Neural progenitor cell (in vitro differentiated cells): Measurements from ENCODE around the gene ARHGDIA. TPM values are rescaled to one million over a fixed set of nuclear protein-coding genes. Genes with fewer than 3 reads are reported as not detected.

Experiments
- DNase-seq: peaks from one replicate; pipeline ENCODE4 v3.0.0-alpha.2; 2016; ENCODE audit warnings: low spot score
- H2AFZ ChIP-seq: fragments of 200-600 bp; sonication (generic); replicated peaks from 2 replicates; pipeline ENCODE4 v1.6.1; 2016; ENCODE audit warnings: antibody characterized with exemption
- H3F3A ChIP-seq: fragments of 200-600 bp; sonication (generic); 2 replicates; pipeline ENCODE4 v1.6.1; 2016; ENCODE audit warnings: antibody characterized with exemption, low read depth
- H3K27ac ChIP-seq: fragments of 200-600 bp; sonication (generic); 2 replicates; pipeline ENCODE4 v1.5.1; 2016; ENCODE audit warnings: mild to moderate bottlenecking
- H3K27me3 ChIP-seq: fragments of 200-600 bp; sonication (generic); 2 replicates; pipeline ENCODE4 v1.6.1; 2016; ENCODE audit warnings: mild to moderate bottlenecking, moderate library complexity
- H3K36me3 ChIP-seq: fragments of 200-600 bp; sonication (generic); 2 replicates; pipeline ENCODE4 v1.5.1; 2016
- H3K4me1 ChIP-seq: fragments of 200-600 bp; sonication (generic); 2 replicates; pipeline ENCODE4 v1.6.1; 2016; ENCODE audit warnings: mixed run types
- H3K4me2 ChIP-seq: fragments of 200-600 bp; sonication (generic); 2 replicates; pipeline ENCODE4 v1.6.1; 2016
- H3K4me3 ChIP-seq: fragments of 200-600 bp; sonication (generic); 2 replicates; pipeline ENCODE4 v1.5.1; 2016
- H3K79me2 ChIP-seq: fragments of 200-600 bp; sonication (generic); 2 replicates; pipeline ENCODE4 v1.6.1; 2016; ENCODE audit warnings: low read depth
- H3K9ac ChIP-seq: fragments of 200-600 bp; sonication (generic); 2 replicates; pipeline ENCODE4 v1.6.1; 2016
- H3K9me3 ChIP-seq: fragments of 200-600 bp; sonication (generic); 2 replicates; pipeline ENCODE4 v1.5.1; 2016; ENCODE audit warnings: low read depth
- H4K20me1 ChIP-seq: fragments of 200-600 bp; sonication (generic); 2 replicates; pipeline ENCODE4 v1.6.1; 2016; ENCODE audit warnings: low read depth
- H3K27ac Mint-ChIP-seq: 3 replicates; pipeline ENCODE4 v1.8.0; 2021; ENCODE audit warnings: mixed read lengths
- H3K27me3 Mint-ChIP-seq: 2 replicates; pipeline ENCODE4 v1.8.0; 2022; ENCODE audit warnings: low read depth, mild to moderate bottlenecking, inconsistent platforms, moderate library complexity, mixed read lengths; ENCODE audit not compliant: insufficient read depth
- H3K36me3 Mint-ChIP-seq: 3 replicates; pipeline ENCODE4 v1.8.0; 2021; ENCODE audit warnings: mixed read lengths
- H3K4me1 Mint-ChIP-seq: 3 replicates; pipeline ENCODE4 v1.8.0; 2021; ENCODE audit warnings: mixed read lengths
- H3K4me3 Mint-ChIP-seq: 3 replicates; pipeline ENCODE4 v1.8.0; 2021; ENCODE audit warnings: mild to moderate bottlenecking, moderate library complexity, mixed read lengths
- H3K9me3 Mint-ChIP-seq: 3 replicates; pipeline ENCODE4 v1.8.0; 2020; ENCODE audit warnings: mixed read lengths
- EZH2 ChIP-seq: fragments of 200-600 bp; sonication (generic); IDR thresholded peaks from 2 replicates; pipeline ENCODE4 v1.6.1; 2017; ENCODE audit warnings: antibody characterized with exemption, mild to moderate bottlenecking, moderate library complexity
- EZH2phosphoT487 ChIP-seq: fragments of 200-600 bp; sonication (generic); IDR thresholded peaks from 2 replicates; pipeline ENCODE4 v1.6.1; 2017; ENCODE audit warnings: antibody characterized with exemption
- total RNA-seq: library from RNA; depleted of rRNA; stranded (reverse); fragments of >200 nt; gene quantifications from 2 replicates; pipeline ENCODE4 v1.2.3, GENCODE V29; 2015; ENCODE audit warnings: low replicate concordance
- TF ChIP-seq, protein P1 (sequence below): fragments of 200-600 bp; sonication (generic); IDR thresholded peaks from 2 replicates; pipeline ENCODE4 v1.5.1; 2017; ENCODE audit warnings: antibody characterized with exemption, mild to moderate bottlenecking

Gene ARHGDIA
- total RNA-seq, 1 donor from 2014 or later: 25.1 TPM

- Mint-ChIP-seq H3K27ac (no peak overlapping the region), H3K4me3 (peak overlapping the region; percentile 93), H3K4me1 (peaks cover 9% of the 10 kb centered on the region), H3K9me3 (no peaks in the 10 kb centered on the region), H3K36me3 (peaks cover 10% of the 10 kb centered on the region), H3K27me3 (peaks cover 3% of the 10 kb centered on the region)
- Histone ChIP-seq H3K27me3 (peaks cover 17% of the 10 kb centered on the region), H2AFZ (peak overlapping the region; percentile 36), H3K4me2 (peak overlapping the region; percentile 95), H4K20me1 (peaks cover 34% of the 10 kb centered on the region), H3K4me1 (peaks cover 6% of the 10 kb centered on the region), H3K79me2 (no peaks in the 10 kb centered on the region), H3K36me3 (no peaks in the 10 kb centered on the region), H3K9ac (peak overlapping the region; percentile 48), H3K9me3 (no peaks in the 10 kb centered on the region), H3F3A (peaks cover 27% of the 10 kb centered on the region), H3K27ac (no peak overlapping the region), H3K4me3 (peak overlapping the region; percentile 87)
- TF ChIP-seq EZH2: no peak
- TF ChIP-seq EZH2phosphoT487: no peak
- TF ChIP-seq, protein P1, sequence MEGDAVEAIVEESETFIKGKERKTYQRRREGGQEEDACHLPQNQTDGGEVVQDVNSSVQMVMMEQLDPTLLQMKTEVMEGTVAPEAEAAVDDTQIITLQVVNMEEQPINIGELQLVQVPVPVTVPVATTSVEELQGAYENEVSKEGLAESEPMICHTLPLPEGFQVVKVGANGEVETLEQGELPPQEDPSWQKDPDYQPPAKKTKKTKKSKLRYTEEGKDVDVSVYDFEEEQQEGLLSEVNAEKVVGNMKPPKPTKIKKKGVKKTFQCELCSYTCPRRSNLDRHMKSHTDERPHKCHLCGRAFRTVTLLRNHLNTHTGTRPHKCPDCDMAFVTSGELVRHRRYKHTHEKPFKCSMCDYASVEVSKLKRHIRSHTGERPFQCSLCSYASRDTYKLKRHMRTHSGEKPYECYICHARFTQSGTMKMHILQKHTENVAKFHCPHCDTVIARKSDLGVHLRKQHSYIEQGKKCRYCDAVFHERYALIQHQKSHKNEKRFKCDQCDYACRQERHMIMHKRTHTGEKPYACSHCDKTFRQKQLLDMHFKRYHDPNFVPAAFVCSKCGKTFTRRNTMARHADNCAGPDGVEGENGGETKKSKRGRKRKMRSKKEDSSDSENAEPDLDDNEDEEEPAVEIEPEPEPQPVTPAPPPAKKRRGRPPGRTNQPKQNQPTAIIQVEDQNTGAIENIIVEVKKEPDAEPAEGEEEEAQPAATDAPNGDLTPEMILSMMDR: no peak
- DNase-seq: peak; percentile 51
These were observed 39.7 kb upstream of the ARHGDIA start for GRCh38 chr17:81910840-81911276.

DNA sequence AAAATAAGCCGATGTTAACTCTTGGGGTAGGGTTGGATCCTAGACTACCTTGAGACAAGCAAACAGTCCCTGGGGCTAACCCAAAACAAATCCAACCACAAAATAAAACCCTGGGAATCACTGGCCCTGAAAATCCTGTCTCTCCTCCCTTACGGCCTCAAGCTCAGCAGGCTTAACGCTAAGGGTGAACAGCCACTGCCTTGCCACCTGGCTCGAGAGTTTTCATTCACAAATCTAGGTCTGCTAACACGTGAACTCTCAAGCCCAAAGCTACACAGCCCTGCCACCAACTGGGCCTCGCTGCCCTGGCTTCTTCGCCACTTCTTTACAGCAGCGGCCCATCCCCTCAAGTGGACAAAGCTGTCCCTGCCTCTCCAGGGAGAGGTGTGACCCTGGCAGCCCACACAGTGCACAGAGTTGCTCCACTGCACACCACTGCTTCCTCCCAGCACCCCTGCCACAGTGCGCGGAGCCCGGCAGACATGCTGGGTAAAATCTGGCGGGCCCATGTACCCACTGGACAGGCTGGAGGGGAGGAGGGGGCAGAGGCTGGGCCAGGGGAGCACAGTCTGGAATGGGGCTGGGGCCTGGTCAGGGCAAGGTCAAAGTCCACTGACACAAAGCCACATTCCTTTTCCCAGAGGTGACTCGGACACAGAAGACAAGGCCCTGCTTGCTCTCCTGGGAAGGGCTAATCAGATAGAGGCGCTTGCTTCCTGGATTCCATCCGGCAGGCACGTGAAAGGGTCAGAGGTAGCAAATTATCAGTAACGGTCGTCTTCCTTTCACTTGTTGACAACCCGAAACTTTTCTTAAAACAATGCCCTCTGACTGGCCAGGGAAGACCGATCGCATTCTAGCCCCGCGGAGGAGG lies 39.1 kb upstream of the ARHGDIA start:
- Histone ChIP-seq H3K27ac (no peak overlapping the region), H3F3A (peaks cover 27% of the 10 kb centered on the region), H4K20me1 (peaks cover 28% of the 10 kb centered on the region), H3K79me2 (no peaks in the 10 kb centered on the region), H3K27me3 (peaks cover 17% of the 10 kb centered on the region), H3K4me2 (peak overlapping the region; percentile 95), H3K9ac (peak overlapping the region; percentile 48), H3K4me1 (peaks cover 6% of the 10 kb centered on the region), H2AFZ (peak overlapping the region; percentile 36), H3K4me3 (peak overlapping the region; percentile 87), H3K9me3 (no peaks in the 10 kb centered on the region), H3K36me3 (no peaks in the 10 kb centered on the region)
- peak; percentile 48 for DNase-seq
- Mint-ChIP-seq H3K27ac (no peak overlapping the region), H3K36me3 (peaks cover 8% of the 10 kb centered on the region), H3K9me3 (no peaks in the 10 kb centered on the region), H3K4me3 (peak overlapping the region; percentile 93), H3K27me3 (peaks cover 3% of the 10 kb centered on the region), H3K4me1 (peaks cover 9% of the 10 kb centered on the region)
- TF ChIP-seq EZH2phosphoT487 (no peak), EZH2 (no peak)
- TF ChIP-seq, protein P1: no peak

DNA sequence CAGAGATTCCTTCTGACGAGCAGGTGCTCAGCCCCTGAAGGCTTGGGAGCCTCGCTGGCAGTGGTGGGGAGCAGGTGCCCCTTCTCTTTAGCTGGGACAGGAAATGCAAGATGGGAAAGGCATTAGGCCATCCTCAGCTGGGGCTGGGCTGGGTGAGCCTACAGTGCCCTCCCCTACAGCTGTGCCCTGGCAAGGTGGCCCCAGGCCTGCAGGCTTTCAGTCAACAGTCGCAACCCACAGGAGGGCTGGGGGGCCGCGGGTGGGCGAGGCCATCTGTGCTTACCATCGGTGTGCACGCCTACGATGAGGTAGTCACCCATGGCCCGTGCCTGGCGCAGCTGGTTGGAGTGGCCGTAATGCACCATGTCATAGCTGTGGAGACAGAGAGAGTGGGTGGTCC lies 38.1 kb upstream of the ARHGDIA start:
- no peak overlapping the region for H3K4me2 ChIP-seq
- H3K4me3 Mint-ChIP-seq: peak overlapping the region; percentile 46
- H3K36me3 ChIP-seq: no peaks in the 10 kb centered on the region

More for the DNA sequence above, 38.1 kb upstream of the ARHGDIA start:
- H3K9me3 Mint-ChIP-seq: no peaks in the 10 kb centered on the region
- Histone ChIP-seq H3K9me3 (no peaks in the 10 kb centered on the region), H3K4me3 (no peak overlapping the region), H3K4me1 (peaks cover 6% of the 10 kb centered on the region), H3K9ac (no peak overlapping the region), H3K79me2 (no peaks in the 10 kb centered on the region), H4K20me1 (peaks cover 28% of the 10 kb centered on the region), H3K27ac (no peak overlapping the region), H2AFZ (no peak overlapping the region), H3F3A (peaks cover 27% of the 10 kb centered on the region), H3K27me3 (peaks cover 17% of the 10 kb centered on the region)
- no peak overlapping the region for H3K27ac Mint-ChIP-seq
- no peak for DNase-seq
- peaks cover 3% of the 10 kb centered on the region for H3K27me3 Mint-ChIP-seq
- H3K36me3 Mint-ChIP-seq: peaks cover 8% of the 10 kb centered on the region
- TF ChIP-seq EZH2phosphoT487 (no peak), EZH2 (no peak)
- TF ChIP-seq, protein P1: no peak
- H3K4me1 Mint-ChIP-seq: peaks cover 9% of the 10 kb centered on the region
